Astrocyte (in vitro differentiated cells and primary cell): ENCODE results near the gene GSG1L.

ENCODE experiments used
- CTCF ChIP-seq: IDR thresholded peaks from 2 replicates; pipeline ENCODE4 v1.5.1; 2011; ENCODE audit warnings: low read depth, mild to moderate bottlenecking, inconsistent platforms, low read length, moderate library complexity; ENCODE audit not compliant: insufficient read depth
- EZH2 ChIP-seq: IDR thresholded peaks from 2 replicates; pipeline ENCODE4 v1.6.1; 2012; ENCODE audit warnings: mild to moderate bottlenecking, low read length, inconsistent platforms; ENCODE audit not compliant: insufficient read depth

- TF ChIP-seq CTCF (no peak), EZH2 (no peak)
Measured at GRCh38 chr16:28067604-28068379, 4.3 kb upstream of the GSG1L start.
